C4-2B (cell line): ENCODE data around the gene MOCS1.

Experiments used
- CTCF ChIP-seq: fragments of 450-650 bp; conservative IDR thresholded peaks from 2 replicates; pipeline ENCODE4 v1.5.1; 2017; ENCODE audit warnings: mild to moderate bottlenecking
- ZFX ChIP-seq: fragments of 450-650 bp; IDR thresholded peaks from 2 replicates; pipeline ENCODE4 v1.6.1; 2017

- TF ChIP-seq CTCF (no peak), ZFX (no peak)
Measured at GRCh38 chr6:39876826-39877225, 57.4 kb downstream of the MOCS1 start.
